NCI-H187 treated with DMSO at 0.1 percent for 48 hours (cell line): ENCODE measurements around the gene NUCKS1.
"Not testable (repeated sequence)": the region's sequence is repeated elsewhere in the genome, so short reads cannot be mapped to it uniquely, and the experiment has no call there.

Source experiments
- DNase-seq: peaks from one replicate; lab custom pipeline; 2025; lab: John Stamatoyannopoulos, UW

Gene NUCKS1

GRCh38 chr1:205729945-205730610, 19.9 kb downstream of the NUCKS1 start:
- DNase-seq, result no peak

- no peak for DNase-seq
These were observed 23.3 kb downstream of the NUCKS1 start for GRCh38 chr1:205726619-205727125.

GRCh38 chr1:205725514-205725913, 24.5 kb downstream of the NUCKS1 start:
- DNase-seq, result no peak

- not testable (repeated sequence) for DNase-seq
These were observed 29.2 kb downstream of the NUCKS1 start for GRCh38 chr1:205720740-205721139.

GRCh38 chr1:205719762-205720161, 30.2 kb downstream of the NUCKS1 start:
- DNase-seq, result no peak

- no peak for DNase-seq
These were observed 31.0 kb downstream of the NUCKS1 start for GRCh38 chr1:205719015-205719414.

- DNase-seq, result no peak
These were observed 33.4 kb downstream of the NUCKS1 start for GRCh38 chr1:205716371-205717132.

- no peak for DNase-seq
These were observed 34.4 kb downstream of the NUCKS1 start for GRCh38 chr1:205715628-205716027.

GRCh38 chr1:205714906-205715246, 35.1 kb downstream of the NUCKS1 start:
- DNase-seq, result no peak

- no peak for DNase-seq
These were observed 35.6 kb downstream of the NUCKS1 start for GRCh38 chr1:205714190-205714905.

GRCh38 chr1:205711105-205712048, 38.6 kb downstream of the NUCKS1 start:
- DNase-seq, result peak; percentile 62

- no peak for DNase-seq
These were observed 39.5 kb downstream of the NUCKS1 start for GRCh38 chr1:205710201-205711062.

- no peak for DNase-seq
These were observed 40.3 kb downstream of the NUCKS1 start for GRCh38 chr1:205709640-205710039.

GRCh38 chr1:205709059-205709398, 41.0 kb downstream of the NUCKS1 start:
- DNase-seq, result no peak

GRCh38 chr1:205706601-205707502, 43.1 kb downstream of the NUCKS1 start:
- DNase-seq, result no peak

- no peak for DNase-seq
These were observed 45.1 kb downstream of the NUCKS1 start for GRCh38 chr1:205704903-205705302.

GRCh38 chr1:205703072-205703471, 46.9 kb downstream of the NUCKS1 start:
- DNase-seq, result no peak

- DNase-seq, result no peak
These were observed 48.1 kb downstream of the NUCKS1 start for GRCh38 chr1:205701891-205702290.

GRCh38 chr1:205701420-205701819, 48.6 kb downstream of the NUCKS1 start:
- DNase-seq, result no peak
